Measurements from ENCODE around the gene TOM1.

TOM1 gene

DNA sequence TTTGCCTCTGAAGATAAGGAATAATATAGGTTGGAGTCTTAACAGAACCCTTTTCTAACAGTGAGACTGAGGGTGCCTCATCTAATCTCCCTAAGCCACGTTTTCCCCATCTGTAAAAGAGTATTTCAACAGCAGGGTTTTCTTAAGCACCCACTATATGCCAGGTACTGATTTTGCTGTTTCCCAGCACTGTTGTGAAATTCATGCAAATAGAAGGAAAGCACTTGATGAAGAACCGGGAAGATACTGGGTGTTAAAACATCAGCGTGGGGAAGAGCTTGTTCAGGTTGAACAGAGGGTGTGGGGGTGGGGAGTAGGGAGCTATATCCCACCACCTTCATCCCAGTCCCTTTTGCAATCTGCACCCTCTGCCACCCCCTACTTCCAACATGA, 84.0 kb downstream of the TOM1 start:
- TF ChIP-seq, protein P1, sequence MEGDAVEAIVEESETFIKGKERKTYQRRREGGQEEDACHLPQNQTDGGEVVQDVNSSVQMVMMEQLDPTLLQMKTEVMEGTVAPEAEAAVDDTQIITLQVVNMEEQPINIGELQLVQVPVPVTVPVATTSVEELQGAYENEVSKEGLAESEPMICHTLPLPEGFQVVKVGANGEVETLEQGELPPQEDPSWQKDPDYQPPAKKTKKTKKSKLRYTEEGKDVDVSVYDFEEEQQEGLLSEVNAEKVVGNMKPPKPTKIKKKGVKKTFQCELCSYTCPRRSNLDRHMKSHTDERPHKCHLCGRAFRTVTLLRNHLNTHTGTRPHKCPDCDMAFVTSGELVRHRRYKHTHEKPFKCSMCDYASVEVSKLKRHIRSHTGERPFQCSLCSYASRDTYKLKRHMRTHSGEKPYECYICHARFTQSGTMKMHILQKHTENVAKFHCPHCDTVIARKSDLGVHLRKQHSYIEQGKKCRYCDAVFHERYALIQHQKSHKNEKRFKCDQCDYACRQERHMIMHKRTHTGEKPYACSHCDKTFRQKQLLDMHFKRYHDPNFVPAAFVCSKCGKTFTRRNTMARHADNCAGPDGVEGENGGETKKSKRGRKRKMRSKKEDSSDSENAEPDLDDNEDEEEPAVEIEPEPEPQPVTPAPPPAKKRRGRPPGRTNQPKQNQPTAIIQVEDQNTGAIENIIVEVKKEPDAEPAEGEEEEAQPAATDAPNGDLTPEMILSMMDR (IDR thresholded peaks at IDR 0.05), result no peak
- no peak for TF ChIP-seq ZFX (IDR thresholded peaks at IDR 0.05; ENCODE audit: borderline replicate concordance)
- no peak overlapping the region for H3K27ac ChIP-seq

DNA sequence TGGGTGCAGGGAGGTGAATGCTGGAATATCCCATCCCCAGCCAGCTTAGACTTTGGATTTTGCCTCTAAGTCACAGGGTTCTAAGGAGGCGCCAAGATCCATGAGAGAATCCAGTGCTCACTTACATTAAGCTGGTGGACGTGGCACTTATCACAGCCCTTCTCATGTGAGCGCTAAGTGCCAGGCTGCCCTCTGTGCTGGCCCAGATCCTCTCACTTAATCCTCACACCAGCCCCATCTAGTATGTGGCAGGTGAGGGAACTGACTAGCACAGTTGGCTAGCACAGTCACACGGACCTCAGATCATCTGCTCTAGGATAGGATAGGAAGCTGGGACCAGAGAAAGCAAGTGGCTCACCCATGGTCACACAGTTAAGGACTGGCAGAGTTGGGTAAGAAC, 84.8 kb downstream of the TOM1 start:
- TF ChIP-seq, protein P1 (IDR thresholded peaks at IDR 0.05), result no peak
- TF ChIP-seq ZFX (IDR thresholded peaks at IDR 0.05; ENCODE audit: borderline replicate concordance), result no peak
- H3K27ac ChIP-seq, result no peak overlapping the region

DNA sequence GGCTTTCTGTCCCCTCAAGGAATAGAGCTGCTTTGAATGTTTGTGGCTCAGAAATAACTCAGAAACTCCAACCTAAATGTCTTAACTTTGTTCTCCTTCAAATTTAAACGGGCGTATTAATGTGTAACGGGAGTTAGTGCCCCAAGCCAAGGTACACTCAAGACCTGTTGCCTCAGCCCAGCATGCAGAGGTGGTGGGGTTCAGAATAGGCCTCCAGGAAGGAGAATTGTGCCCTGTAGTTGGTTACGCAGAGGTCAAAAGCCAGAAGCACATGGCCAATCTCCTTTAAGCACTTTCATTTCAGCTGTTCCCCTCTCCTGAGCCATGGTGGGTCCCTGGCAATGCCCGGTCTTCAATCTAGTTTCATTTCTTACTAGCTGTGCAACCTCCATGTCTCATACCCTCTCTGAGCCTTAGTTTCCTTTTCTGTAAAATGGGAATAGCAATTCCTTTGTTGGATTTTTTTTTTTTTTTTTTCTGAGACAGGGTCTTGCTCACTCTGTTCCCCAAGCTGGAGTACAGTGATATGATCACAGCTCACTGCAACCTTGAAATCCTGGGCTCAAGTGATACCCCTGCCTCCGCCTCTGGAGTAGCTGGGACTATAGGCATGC, 85.4 kb downstream of the TOM1 start:
- no peak overlapping the region for H3K27ac ChIP-seq
- TF ChIP-seq, protein P1 (IDR thresholded peaks at IDR 0.05), result no peak
- TF ChIP-seq ZFX (IDR thresholded peaks at IDR 0.05; ENCODE audit: borderline replicate concordance), result no peak

DNA sequence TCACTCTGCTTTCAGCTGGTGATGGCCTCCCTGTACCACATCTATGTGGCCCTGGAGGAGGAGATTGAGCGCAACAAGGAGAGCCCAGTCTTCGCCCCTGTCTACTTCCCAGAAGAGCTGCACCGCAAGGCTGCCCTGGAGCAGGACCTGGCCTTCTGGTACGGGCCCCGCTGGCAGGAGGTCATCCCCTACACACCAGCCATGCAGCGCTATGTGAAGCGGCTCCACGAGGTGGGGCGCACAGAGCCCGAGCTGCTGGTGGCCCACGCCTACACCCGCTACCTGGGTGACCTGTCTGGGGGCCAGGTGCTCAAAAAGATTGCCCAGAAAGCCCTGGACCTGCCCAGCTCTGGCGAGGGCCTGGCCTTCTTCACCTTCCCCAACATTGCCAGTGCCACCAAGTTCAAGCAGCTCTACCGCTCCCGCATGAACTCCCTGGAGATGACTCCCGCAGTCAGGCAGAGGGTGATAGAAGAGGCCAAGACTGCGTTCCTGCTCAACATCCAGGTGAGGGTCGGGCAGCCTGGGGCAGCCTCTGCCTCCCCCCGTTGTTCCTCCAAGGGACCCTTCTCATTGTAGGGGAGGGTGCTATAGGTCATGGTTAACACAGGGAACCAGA, 87.1 kb downstream of the TOM1 start:
- no peak overlapping the region for H3K27ac ChIP-seq
- TF ChIP-seq, protein P1 (IDR thresholded peaks at IDR 0.05), result no peak
- TF ChIP-seq ZFX (IDR thresholded peaks at IDR 0.05; ENCODE audit: borderline replicate concordance), result no peak

- no peak for TF ChIP-seq ZFX (IDR thresholded peaks at IDR 0.05; ENCODE audit: borderline replicate concordance)
- TF ChIP-seq, protein P1 (IDR thresholded peaks at IDR 0.05), result no peak
- no peak overlapping the region for H3K27ac ChIP-seq
Observed at GRCh38 chr22:35390933-35391332, 91.2 kb downstream of the TOM1 start.

DNA sequence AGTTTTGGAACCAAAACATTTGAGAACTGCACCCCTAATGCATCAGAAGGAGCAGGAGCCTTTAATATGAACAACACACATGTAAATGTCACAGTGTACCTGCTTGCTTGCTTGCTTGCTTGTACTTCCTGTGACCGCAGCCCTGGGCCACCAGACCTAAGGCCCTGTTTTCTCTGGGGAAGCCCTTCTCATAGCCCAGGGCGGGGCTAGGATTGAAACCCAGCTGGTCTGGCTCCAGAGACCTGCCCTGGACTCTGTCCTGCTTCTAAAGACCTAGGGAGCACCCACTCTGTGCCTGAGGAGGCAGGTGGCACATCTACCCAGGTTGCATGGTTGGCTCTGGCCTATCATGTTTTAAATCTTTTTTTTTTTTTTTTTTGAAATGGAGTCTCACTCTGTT, 92.7 kb downstream of the TOM1 start:
- TF ChIP-seq, protein P1 (IDR thresholded peaks at IDR 0.05), result no peak
- TF ChIP-seq ZFX (IDR thresholded peaks at IDR 0.05; ENCODE audit: borderline replicate concordance), result no peak
- no peak overlapping the region for H3K27ac ChIP-seq

All from 22Rv1 (cell line).